GM18909 (cell line): ENCODE measurements around the gene ANKS1B.
"Not testable (repeated sequence)": the region's sequence is repeated elsewhere in the genome, so short reads cannot be mapped to it uniquely, and the experiment has no call there.

Source experiments
- ATAC-seq: cut with Tn5 transposase; IDR thresholded peaks from one replicate; pipeline ENCODE4 v1.9.1; 2021; ENCODE audit warnings: mild to moderate bottlenecking; ENCODE audit not compliant: unreplicated experiment, poor library complexity

ANKS1B gene

GRCh38 chr12:98869886-98870503, 1114.7 kb downstream of the ANKS1B start:
- ATAC-seq, result no peak

DNA sequence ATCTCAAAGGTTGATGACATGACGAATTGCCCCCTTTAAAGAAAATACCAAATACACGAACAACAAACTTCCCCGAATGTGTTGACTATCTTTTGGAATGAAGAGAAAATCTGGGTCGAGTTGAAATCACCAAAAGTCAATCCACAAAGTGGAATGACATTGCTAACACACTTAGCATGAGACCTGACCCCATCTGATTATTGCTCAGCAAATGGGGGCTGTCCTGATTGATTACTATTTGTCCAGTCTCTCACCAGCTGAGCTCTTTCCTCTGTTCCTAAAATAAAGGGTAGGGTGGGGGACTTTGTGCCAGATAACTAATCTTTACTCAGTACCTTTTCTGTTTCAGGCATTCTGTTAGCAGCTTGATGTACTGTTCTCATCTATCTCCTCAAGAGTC, 1116.2 kb downstream of the ANKS1B start:
- ATAC-seq, result no peak

DNA sequence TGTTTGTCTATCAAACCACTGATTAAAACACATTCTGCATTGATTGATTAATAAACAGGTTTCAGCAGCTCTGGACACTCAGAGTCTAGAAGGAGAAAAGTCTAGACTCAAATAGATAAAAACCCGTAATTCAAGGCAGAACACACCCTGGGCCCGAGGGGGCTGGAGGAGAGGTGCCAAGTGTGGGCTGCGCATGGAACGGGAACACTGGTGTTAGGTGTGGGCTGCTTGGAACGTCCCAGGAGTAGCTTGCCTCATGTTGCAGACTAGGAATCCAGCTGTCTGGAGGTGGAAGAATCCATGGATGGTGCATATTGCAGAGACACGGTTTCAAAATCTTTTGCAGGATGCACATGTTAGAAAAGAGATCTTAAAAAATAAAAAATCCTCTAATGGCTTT, 1116.7 kb downstream of the ANKS1B start:
- ATAC-seq, result no peak

- ATAC-seq, result no peak
Measured at GRCh38 chr12:98864363-98864762, 1120.4 kb downstream of the ANKS1B start.

DNA sequence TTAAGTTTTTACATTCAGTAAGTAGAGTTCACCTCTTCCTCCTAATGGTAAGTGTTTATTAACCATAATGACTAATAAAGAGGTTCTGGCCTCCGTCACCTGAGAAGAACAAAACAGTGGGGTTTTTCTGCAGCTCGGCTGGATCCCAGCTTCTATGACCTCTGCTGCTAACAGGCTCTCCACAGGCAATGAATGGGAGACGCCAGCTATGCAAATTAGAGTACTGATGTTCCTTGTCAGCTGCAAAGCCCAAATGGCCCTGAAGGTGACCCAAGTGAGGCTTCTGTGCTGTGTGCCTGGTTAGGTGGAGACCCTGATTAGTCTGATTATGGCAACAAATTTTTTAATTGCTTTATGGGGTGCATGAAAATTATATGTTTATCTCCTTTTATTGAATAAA, 1121.6 kb downstream of the ANKS1B start:
- no peak for ATAC-seq

- ATAC-seq, result no peak
Measured at GRCh38 chr12:98861251-98861650, 1123.5 kb downstream of the ANKS1B start.

- no peak for ATAC-seq
Measured at GRCh38 chr12:98856897-98857540, 1127.7 kb downstream of the ANKS1B start.

DNA sequence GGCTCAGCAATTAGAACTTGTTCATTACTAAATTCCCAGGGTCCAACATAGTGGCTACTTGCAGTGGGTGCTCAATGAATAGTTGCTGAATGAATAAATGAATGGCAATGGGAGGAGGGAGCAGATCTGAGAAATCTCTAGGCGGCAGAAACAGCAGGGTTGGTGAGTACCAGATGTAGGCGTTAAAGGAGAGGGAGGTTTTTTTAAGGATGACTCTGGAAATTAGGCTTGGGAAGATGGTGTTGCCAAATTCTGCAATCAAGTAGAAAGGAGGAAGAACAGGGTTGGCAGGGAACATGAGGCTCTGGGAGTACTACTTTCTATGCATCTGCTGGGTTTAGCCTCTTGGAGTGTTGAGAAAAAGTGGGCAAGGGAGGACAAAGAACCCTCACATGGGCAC, 1132.6 kb downstream of the ANKS1B start:
- no peak for ATAC-seq

DNA sequence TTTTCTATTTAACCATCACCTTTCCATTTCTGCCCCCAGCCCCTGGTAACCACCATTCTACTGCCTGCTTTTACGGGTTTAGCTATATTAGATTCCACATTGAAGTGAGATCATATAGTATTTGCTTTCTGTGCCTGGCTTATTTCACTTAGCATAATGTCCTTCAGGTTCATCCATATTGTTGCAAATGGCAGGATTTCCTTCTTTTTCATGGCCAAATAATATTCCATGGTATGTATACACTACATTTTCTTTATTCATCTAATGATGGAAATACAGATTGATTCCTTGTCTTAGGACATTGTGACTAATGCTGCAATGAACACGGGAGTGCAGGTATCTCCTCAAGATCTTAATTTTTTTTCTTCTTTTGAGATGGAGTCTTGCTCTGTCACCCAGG, 1137.5 kb downstream of the ANKS1B start:
- no peak for ATAC-seq

- ATAC-seq, result no peak
Measured at GRCh38 chr12:98845957-98846356, 1138.8 kb downstream of the ANKS1B start.

- no peak for ATAC-seq
Measured at GRCh38 chr12:98840325-98840724, 1144.4 kb downstream of the ANKS1B start.

- no peak for ATAC-seq
Measured at GRCh38 chr12:98838231-98838647, 1146.5 kb downstream of the ANKS1B start.

- ATAC-seq, result not testable (repeated sequence)
Measured at GRCh38 chr12:98837134-98837752, 1147.5 kb downstream of the ANKS1B start.

- ATAC-seq, result no peak
Measured at GRCh38 chr12:98830657-98831056, 1154.1 kb downstream of the ANKS1B start.

DNA sequence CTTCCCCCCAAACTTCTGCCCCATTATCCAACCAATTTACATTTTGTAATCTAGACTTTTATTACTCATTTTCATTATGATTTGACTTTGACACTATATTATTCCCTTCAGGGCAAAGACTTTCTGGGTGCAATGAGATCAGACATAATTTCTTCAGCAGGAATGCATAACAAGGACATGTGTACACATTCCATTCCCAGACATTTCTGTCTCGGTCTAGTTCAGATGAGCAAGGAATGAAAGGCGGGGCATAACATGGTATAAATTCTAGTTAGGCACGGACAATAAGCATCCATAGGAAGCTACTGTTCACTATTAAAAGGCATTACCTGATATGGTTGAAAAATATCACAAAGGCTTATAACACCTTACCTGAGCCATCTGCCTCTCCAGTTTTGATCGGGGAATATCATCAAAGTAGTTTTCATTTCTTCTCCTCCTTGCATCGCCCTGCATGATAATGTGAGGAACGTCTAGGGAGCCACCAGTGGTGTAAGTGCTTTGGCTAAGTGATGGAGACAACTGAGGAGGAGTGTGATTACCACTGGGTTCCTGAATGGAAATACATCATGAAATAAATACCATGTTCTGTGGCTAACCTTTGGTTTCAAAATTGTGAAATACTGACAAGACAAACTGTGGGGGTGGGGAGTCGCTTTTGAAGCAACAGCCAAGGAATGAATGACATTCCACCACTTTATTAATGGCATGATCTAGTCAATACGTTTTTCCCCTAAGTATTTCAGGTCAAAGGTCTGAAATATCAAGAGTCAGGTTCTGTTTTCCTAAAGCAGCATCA, 1155.7 kb downstream of the ANKS1B start:
- no peak for ATAC-seq

DNA sequence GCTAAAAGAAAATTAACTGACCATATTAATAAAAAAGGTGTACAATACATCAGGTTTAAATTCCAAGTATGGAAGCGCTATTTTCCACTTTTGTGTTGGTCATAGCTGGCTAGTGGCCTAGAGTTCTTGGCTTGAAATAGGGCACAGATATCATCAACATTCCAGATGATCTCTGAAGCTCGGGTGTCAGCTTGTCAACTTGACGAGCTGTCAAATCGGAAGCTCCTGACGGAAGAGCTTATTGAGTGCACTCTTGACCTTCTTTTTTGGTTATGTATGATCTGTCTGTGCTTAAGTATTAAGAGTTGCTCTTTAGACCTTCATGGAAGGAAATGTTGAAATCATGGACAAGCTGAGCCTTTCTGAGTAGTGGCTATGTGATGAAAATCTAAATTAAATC, 1161.7 kb downstream of the ANKS1B start:
- no peak for ATAC-seq

GRCh38 chr12:98821866-98822265, 1162.9 kb downstream of the ANKS1B start:
- no peak for ATAC-seq

DNA sequence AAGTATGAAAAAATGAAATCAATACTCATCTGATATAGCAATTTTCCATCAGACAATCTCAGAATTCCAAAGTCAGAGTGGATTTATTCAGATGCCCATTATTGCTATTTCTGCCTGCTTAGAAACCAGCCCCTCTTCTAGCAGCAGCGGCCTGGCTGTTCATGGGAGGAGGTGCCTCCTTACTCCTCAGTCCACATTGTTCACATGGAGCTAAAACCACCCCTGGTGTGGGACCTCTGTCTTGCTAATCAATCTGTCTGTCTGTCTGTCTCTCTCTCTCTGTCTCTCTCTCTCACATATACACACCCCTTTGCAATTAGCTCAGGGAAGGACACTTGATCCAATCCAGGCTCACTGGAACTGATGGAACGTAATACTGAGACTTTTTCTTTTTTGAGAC, 1163.5 kb downstream of the ANKS1B start:
- no peak for ATAC-seq

DNA sequence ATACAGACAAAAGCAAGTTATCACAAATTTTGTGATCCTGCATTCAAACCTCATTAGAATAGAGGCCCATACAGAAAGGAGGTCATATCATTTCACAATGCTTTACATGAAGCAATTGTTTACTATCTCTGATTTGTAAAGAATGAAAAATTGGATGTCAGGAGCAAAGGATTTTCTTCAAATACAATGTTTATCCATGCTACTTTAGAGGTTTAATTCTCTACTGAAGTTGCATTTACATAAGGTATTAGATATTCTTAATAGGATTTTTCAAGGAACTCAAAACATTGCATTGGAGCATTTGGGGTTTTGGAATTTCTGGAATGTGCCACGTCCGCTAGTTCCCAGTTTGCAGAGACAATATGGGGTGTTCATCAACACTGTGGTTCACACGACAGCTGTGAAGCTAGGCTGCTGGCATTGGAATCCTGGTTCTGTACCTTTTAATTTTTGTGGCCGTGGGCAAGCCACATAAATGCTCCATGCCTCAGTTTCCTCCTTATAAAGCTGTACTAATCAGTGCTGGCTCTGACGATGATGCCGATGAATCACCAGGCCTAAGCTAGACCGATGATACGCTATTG, 1164.8 kb downstream of the ANKS1B start:
- ATAC-seq, result no peak

DNA sequence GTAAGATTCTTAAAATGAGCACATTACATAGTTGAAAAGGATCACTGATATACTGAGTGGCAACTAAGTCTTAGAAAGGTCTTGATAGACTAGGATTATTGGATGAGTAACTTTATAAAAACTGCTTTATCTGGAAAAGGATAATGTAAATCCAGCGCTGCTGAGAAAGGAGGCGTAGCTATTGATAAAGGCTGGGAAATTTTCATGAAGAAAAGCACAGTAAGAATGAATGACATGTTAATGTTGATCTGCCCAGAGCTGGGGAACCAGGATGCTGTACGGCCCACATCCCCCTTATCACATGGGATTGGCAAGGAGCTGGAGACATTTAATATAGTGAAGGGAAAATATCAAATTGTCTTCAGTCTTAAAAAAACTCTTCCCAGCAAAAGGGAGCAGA, 1165.7 kb downstream of the ANKS1B start:
- ATAC-seq, result no peak

DNA sequence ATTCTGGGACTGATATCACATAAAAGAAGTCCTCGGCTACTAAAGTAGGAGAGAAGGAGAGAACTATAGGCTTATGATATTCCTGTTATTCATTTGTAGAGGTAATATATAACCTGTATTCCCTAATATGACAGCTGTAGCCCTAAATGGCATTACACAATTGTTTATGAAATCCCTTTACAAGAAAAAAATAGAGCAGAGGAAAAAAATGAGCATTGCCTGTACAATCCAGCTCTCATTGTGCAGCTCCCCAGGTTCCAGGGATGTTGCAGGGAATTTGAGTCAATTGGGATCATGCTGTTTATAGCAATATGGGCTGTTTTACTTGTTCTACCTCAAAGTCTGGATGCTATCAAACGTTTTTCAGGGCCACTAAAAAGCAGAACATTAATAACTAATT, 1166.5 kb downstream of the ANKS1B start:
- no peak for ATAC-seq
